A549 (cell line): ENCODE data around the gene MBNL3.

Source experiments
- MYC ChIP-seq: IDR thresholded peaks from 2 replicates; pipeline ENCODE4 v1.6.1; 2012; ENCODE audit warnings: mild to moderate bottlenecking, inconsistent platforms, low read length, improper control_type of control experiment, borderline replicate concordance
- POLR2A ChIP-seq: IDR thresholded peaks from 2 replicates; pipeline ENCODE4 v1.6.1; 2012; ENCODE audit warnings: mild to moderate bottlenecking, low read length
- ZFP36 ChIP-seq: fragments of 450-650 bp; IDR thresholded peaks from 2 replicates; pipeline ENCODE4 v1.6.1; 2014; ENCODE audit warnings: borderline replicate concordance; ENCODE audit not compliant: partially characterized antibody
- TF ChIP-seq, protein P1 (sequence below): IDR thresholded peaks from 2 replicates; pipeline ENCODE4 v1.6.1; 2012
- TF ChIP-seq, protein P2 (sequence below): fragments of >200 bp; sonication (Bioruptor Twin); formaldehyde crosslinking; IDR thresholded peaks from 3 replicates; pipeline ENCODE4 v1.5.1; 2016
- TF ChIP-seq, protein P3 (sequence below): fragments of 250-450 bp; sonication (Bioruptor Pico); IDR thresholded peaks from 2 replicates; pipeline ENCODE4 v1.5.0; 2021; ENCODE audit warnings: mild to moderate bottlenecking, moderate library complexity, borderline replicate concordance

DNA sequence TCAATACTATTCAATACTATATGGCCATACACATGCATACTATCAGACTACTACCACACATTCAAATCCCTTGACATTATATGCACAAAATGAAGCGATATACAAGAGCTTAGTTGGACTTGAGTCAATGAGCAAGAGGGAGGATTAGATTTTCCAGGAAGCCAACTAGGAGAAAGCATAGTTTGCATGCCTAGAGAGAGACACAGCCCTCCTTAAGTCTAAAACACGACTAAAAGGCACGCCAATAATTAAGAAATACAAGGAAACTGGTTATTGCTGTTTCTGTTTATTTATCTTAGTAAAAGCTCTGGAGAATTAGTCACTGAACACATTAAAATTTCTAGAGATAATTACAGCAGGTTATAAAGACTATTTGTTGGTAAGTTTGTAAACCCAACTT lies 21.8 kb downstream of the MBNL3 start:
- TF ChIP-seq POLR2A (no peak), MYC (no peak), ZFP36 (no peak)
- TF ChIP-seq, protein P1, sequence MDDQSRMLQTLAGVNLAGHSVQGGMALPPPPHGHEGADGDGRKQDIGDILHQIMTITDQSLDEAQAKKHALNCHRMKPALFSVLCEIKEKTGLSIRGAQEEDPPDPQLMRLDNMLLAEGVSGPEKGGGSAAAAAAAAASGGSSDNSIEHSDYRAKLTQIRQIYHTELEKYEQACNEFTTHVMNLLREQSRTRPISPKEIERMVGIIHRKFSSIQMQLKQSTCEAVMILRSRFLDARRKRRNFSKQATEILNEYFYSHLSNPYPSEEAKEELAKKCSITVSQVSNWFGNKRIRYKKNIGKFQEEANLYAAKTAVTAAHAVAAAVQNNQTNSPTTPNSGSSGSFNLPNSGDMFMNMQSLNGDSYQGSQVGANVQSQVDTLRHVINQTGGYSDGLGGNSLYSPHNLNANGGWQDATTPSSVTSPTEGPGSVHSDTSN = no peak
- TF ChIP-seq, protein P2, sequence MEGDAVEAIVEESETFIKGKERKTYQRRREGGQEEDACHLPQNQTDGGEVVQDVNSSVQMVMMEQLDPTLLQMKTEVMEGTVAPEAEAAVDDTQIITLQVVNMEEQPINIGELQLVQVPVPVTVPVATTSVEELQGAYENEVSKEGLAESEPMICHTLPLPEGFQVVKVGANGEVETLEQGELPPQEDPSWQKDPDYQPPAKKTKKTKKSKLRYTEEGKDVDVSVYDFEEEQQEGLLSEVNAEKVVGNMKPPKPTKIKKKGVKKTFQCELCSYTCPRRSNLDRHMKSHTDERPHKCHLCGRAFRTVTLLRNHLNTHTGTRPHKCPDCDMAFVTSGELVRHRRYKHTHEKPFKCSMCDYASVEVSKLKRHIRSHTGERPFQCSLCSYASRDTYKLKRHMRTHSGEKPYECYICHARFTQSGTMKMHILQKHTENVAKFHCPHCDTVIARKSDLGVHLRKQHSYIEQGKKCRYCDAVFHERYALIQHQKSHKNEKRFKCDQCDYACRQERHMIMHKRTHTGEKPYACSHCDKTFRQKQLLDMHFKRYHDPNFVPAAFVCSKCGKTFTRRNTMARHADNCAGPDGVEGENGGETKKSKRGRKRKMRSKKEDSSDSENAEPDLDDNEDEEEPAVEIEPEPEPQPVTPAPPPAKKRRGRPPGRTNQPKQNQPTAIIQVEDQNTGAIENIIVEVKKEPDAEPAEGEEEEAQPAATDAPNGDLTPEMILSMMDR = no peak
- TF ChIP-seq, protein P3, sequence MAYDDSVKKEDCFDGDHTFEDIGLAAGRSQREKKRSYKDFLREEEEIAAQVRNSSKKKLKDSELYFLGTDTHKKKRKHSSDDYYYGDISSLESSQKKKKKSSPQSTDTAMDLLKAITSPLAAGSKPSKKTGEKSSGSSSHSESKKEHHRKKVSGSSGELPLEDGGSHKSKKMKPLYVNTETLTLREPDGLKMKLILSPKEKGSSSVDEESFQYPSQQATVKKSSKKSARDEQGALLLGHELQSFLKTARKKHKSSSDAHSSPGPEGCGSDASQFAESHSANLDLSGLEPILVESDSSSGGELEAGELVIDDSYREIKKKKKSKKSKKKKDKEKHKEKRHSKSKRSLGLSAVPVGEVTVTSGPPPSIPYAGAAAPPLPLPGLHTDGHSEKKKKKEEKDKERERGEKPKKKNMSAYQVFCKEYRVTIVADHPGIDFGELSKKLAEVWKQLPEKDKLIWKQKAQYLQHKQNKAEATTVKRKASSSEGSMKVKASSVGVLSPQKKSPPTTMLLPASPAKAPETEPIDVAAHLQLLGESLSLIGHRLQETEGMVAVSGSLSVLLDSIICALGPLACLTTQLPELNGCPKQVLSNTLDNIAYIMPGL = no peak
